ENCODE results near the gene MBOAT7. TPM values are rescaled to one million over a fixed set of nuclear protein-coding genes. Genes with fewer than 3 reads are reported as not detected.
"Not testable (repeated sequence)": the region's sequence is repeated elsewhere in the genome, so short reads cannot be mapped to it uniquely, and the experiment has no call there.

MBOAT7 gene
- total RNA-seq, 2 experiments from 2014 or later: 74.9 to 96.1 TPM

DNA sequence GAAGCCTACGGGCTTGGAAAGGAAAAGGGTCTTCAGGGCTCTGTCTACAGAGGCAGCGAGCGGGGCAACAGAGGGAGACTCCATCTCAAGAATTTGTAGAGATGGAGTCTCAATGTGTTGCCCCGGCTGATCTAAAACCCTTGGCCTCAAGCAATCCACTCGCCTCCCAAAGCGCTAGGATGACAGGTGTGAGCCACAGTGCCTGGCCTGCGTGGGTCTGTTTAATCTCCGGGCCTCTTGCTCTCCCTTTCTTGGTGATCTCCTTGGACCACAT lies 19.3 kb upstream of the MBOAT7 start:
- peak overlapping the region; percentile 65 for H3K27ac Mint-ChIP-seq
- H3K27me3 Mint-ChIP-seq: no peaks in the 10 kb centered on the region
- ChIA-PET POLR2A (interaction anchor here (1.0 to 5.3 kb wide), 4 partner anchors 10 to 72 kb away, joined by 3 to 32 read pairs (median 6); partner anchors contain the start of genes CNOT3, MBOAT7 and TSEN34), CTCF (interaction anchor here (1.3 kb wide), 1 partner anchor 19 kb away, joined by 5 read pairs; the partner anchor contains the start of gene MBOAT7)
- no peaks in the 10 kb centered on the region for H3K9me3 Mint-ChIP-seq (ENCODE audit: low read depth)
- DNase-seq (peak; percentile 39), ATAC-seq (no peak)
- peak overlapping the region; percentile 51 for H3K4me3 Mint-ChIP-seq
- peaks cover 77% of the 10 kb centered on the region for H3K4me1 Mint-ChIP-seq
- intact Hi-C loops (cut with DNase I, micrococcal nuclease): loop anchor here in 1 of 2 experiments (2.0 kb wide), 1 partner anchor 18 kb away; the partner anchor contains the start of gene TSEN34
- peaks cover 56% of the 10 kb centered on the region for H3K36me3 Mint-ChIP-seq (ENCODE audit: low read depth)

DNA sequence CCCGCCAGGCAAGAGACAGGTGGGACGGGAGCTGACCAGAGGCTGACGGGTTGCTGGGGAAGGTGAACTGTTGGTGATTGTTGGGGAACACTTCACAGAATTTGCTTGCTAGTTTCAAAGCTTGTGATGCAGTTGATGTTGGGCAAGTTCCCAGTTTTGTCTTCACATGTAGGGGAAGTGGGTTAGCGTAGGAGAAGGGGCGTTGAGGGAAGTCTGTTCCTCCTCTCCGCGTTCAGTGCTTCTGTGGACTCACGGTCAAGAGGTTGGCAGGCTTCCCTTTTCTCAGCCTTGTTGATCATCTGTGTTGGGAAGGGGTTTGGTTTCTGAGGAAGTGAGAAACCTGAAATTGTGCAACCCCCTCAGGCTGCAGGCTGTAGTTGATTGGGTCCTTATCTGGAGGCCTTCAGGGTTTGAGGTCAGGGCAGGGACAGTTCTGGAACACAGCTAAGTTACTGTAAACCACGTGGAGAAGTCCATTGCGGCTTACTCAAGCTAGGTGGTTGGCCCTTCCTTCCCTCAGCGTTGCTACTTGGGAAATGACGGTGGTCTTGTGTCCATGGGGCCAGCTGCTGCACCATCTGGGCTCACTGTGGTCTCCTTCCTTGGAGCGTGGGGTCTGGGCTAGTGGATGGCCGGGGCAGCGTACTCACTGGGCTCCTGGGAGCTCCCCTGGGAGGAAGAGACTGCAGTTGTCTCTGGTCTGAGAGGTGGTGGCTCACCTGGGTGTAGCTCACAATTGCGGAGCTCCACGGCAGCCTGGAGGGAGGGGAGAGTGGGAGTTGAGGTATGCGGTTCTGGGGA lies 18.8 kb upstream of the MBOAT7 start:
- Mint-ChIP-seq H3K4me1 (peaks cover 82% of the 10 kb centered on the region), H3K4me3 (peak overlapping the region; percentile 51), H3K27me3 (no peaks in the 10 kb centered on the region), H3K9me3 (ENCODE audit: low read depth) (no peaks in the 10 kb centered on the region), H3K36me3 (ENCODE audit: low read depth) (peaks cover 61% of the 10 kb centered on the region), H3K27ac (peak overlapping the region; percentile 65)
- ChIA-PET POLR2A (interaction anchor here (0.6 to 5.3 kb wide), 8 partner anchors 9 to 93 kb away, joined by 3 to 32 read pairs (median 3); partner anchors contain the start of genes CNOT3, LENG1, MBOAT7 and PRPF31), CTCF (interaction anchor here (1.3 kb wide), 1 partner anchor 18 kb away, joined by 5 read pairs; the partner anchor contains the start of gene MBOAT7)
- ATAC-seq (peak; percentile 31), DNase-seq (peak; percentile 77)
- intact Hi-C loops (cut with DNase I, micrococcal nuclease): loop anchor here in 1 of 2 experiments (2.0 kb wide), 1 partner anchor 17 kb away; the partner anchor contains the start of gene TSEN34

DNA sequence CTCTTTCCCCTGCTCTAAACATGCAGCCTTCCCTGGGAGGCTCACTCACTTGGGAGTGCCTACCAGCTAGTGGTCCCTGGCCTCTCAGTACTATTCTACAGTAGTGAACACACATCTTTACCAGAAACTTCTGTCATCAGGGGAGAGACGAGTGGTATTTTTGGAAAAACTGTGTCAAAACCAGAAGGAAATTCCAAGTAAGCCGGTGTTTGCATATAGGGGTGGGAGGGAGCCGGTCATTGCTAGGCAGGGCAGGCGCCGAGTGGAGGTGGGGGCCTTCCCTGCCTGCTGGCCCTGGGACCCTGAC lies 18.2 kb upstream of the MBOAT7 start:
- intact Hi-C loops (cut with DNase I, micrococcal nuclease): no loop called here

DNA sequence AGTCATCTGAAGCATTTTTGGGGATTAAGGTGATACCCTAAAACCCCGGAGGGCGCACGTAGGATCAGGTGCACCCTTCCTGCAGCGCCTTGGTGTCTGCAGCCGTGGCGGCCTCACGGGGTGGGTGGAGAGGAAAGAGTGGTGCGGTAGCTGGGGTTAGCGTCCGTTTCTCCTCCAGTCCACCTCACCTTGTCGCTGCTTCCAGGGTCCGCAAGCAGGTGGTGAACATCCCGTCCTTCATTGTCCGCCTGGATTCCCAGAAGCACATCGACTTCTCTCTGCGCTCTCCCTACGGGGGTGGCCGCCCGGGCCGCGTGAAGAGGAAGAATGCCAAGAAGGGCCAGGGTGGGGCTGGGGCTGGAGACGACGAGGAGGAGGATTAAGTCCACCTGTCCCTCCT lies 17.8 kb upstream of the MBOAT7 start:
- intact Hi-C loops (cut with DNase I, micrococcal nuclease); H3K9me3 Mint-ChIP-seq (ENCODE audit: low read depth); H3K27me3 Mint-ChIP-seq; ATAC-seq: not testable (repeated sequence)
- peak overlapping the region; percentile 51 for H3K4me3 Mint-ChIP-seq
- ChIA-PET CTCF (interaction anchor here (1.3 kb wide), 1 partner anchor 18 kb away, joined by 5 read pairs; the partner anchor contains the start of gene MBOAT7), POLR2A (interaction anchor here (1.1 to 5.3 kb wide), 3 partner anchors 8 to 17 kb away, joined by 4 to 32 read pairs (median 8); partner anchors contain the start of genes MBOAT7 and TSEN34)
- H3K27ac Mint-ChIP-seq: peak overlapping the region; percentile 65
- DNase-seq: peak; percentile 23
- peaks cover 71% of the 10 kb centered on the region for H3K36me3 Mint-ChIP-seq (ENCODE audit: low read depth)
- peaks cover 92% of the 10 kb centered on the region for H3K4me1 Mint-ChIP-seq

More for the DNA sequence above, 18.2 kb upstream of the MBOAT7 start:
- peak overlapping the region; percentile 51 for H3K4me3 Mint-ChIP-seq
- H3K27ac Mint-ChIP-seq: peak overlapping the region; percentile 65
- ChIA-PET CTCF (interaction anchor here (1.3 kb wide), 1 partner anchor 18 kb away, joined by 5 read pairs; the partner anchor contains the start of gene MBOAT7), POLR2A (interaction anchor here (0.6 to 5.3 kb wide), 7 partner anchors 9 to 92 kb away, joined by 3 to 32 read pairs (median 3); partner anchors contain the start of genes LENG1, MBOAT7, PRPF31 and TFPT)
- H3K9me3 Mint-ChIP-seq (ENCODE audit: low read depth): no peaks in the 10 kb centered on the region
- H3K4me1 Mint-ChIP-seq: peaks cover 88% of the 10 kb centered on the region
- peaks cover 67% of the 10 kb centered on the region for H3K36me3 Mint-ChIP-seq (ENCODE audit: low read depth)
- DNase-seq (no peak), ATAC-seq (peak; percentile 18)
- H3K27me3 Mint-ChIP-seq: no peaks in the 10 kb centered on the region

DNA sequence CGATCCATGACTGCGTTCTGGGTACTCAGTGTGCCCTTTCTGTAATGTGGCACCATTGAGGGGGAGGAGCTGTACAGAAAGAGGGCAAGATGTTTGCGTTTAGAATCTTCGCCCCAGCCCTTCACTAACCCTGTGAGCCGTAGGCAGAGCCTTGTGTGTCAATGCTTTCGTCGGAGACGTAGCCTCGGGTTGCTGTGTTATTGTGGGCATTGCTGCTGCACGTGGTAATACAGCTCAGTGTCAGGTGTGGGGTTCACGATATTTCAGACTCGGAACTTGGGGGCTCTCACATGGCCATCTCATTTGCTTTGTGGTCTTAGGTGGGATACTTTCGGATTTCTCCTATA lies 17.4 kb upstream of the MBOAT7 start:
- intact Hi-C loops (cut with DNase I, micrococcal nuclease): no loop called here
- Mint-ChIP-seq H3K27ac (peak overlapping the region; percentile 65), H3K4me3 (peak overlapping the region; percentile 51), H3K36me3 (ENCODE audit: low read depth) (peaks cover 75% of the 10 kb centered on the region), H3K4me1 (peaks cover 93% of the 10 kb centered on the region), H3K27me3 (no peaks in the 10 kb centered on the region), H3K9me3 (ENCODE audit: low read depth) (no peaks in the 10 kb centered on the region)
- peak; percentile 28 for DNase-seq
- ATAC-seq: no peak
- POLR2A ChIA-PET: interaction anchor here (5.3 kb wide), 1 partner anchor 17 kb away, joined by 32 read pairs; the partner anchor contains the start of genes MBOAT7 and TSEN34
- CTCF ChIA-PET: no interaction called here

DNA sequence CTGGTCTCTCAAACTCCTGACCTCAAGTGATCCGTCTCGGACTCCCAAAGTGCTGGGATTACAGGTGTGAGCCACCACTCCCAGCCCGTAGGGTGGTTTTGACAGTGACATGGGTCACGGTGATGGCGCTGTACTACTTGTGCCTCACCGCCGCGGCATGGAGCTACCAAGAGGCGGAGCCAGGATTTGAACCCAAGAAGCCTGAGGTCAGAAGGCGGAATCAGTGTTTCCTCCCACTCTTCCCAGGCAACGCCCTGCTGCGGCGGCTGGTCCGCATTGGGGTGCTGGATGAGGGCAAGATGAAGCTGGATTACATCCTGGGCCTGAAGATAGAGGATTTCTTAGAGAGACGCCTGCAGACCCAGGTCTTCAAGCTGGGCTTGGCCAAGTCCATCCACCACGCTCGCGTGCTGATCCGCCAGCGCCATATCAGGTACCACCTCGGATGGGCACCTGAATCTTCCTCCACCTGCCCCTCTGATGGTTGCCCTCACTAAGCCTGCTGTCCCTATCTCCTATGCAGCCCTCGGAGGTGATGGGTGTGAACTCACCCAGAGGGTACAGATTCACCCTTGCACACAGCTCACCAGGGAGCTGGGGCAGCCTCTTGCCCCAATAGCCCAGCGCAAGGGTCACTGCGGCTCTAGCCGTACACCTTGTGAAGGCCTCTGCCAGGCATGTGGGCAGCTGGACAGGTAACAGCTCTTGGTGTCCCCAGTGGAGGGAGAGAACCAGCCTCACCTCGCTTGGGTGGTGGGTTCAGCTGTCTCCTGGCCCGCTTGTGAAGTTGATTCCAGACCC lies 16.9 kb upstream of the MBOAT7 start:
- ATAC-seq: no peak
- Mint-ChIP-seq H3K27me3 (no peaks in the 10 kb centered on the region), H3K36me3 (ENCODE audit: low read depth) (peaks cover 80% of the 10 kb centered on the region), H3K9me3 (ENCODE audit: low read depth) (no peaks in the 10 kb centered on the region), H3K4me3 (peak overlapping the region; percentile 97), H3K4me1 (peaks cover 91% of the 10 kb centered on the region), H3K27ac (peak overlapping the region; percentile 62)
- intact Hi-C loops (cut with DNase I, micrococcal nuclease): no loop called here
- DNase-seq: no peak
- POLR2A ChIA-PET: interaction anchor here (0.6 to 5.3 kb wide), 2 partner anchors 16 to 23 kb away, joined by 3 to 32 read pairs; partner anchors contain the start of genes MBOAT7 and TSEN34
- CTCF ChIA-PET: interaction anchor here (1.7 kb wide), 1 partner anchor 17 kb away, joined by 5 read pairs; the partner anchor contains the start of gene MBOAT7

DNA sequence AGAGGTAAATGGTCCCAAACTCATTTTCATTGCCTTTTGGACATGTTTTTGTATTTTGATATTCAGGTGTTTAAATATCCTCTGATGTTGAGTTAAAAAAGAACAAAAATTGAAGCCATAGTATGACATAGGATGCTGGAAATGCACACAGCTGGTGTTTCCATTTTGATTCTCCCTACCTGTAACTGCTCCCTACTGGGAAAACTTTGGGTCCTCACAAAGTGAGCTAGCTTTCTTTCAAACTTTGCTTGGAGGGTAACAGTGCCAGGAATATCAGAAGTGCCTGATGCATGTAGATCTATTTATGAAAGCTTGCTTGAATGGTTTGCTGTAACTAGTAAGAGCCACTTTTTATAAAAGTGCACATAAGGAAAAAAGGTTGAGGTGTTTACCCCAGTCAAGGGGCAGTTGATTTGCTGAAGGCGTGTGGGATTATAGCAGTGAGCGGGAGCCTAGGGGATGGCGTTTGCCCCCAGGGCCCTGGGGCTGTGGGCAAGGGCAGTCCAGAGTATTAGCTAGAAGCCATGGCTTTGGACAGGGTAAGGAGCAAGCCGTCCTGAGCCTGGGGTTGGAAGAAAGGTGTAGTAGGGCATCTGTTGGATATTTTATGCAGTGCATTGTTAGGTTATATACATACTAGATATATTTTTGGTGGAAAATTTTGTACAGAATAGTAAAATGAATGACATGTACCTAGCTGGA lies 15.5 kb upstream of the MBOAT7 start:
- ATAC-seq: no peak
- peak overlapping the region; percentile 97 for H3K4me3 Mint-ChIP-seq
- peak overlapping the region; percentile 70 for H3K27ac Mint-ChIP-seq
- DNase-seq: no peak
- peaks cover 78% of the 10 kb centered on the region for H3K4me1 Mint-ChIP-seq
- H3K27me3 Mint-ChIP-seq: no peaks in the 10 kb centered on the region
- ChIA-PET CTCF (interaction anchor here (1.0 to 1.7 kb wide), 2 partner anchors 11 to 15 kb away, joined by 3 to 5 read pairs; partner anchors contain the start of gene MBOAT7), POLR2A (interaction anchor here (0.6 to 5.3 kb wide), 2 partner anchors 15 to 106 kb away, joined by 3 to 32 read pairs; partner anchors contain the start of genes MBOAT7 and TSEN34)
- H3K36me3 Mint-ChIP-seq (ENCODE audit: low read depth): peaks cover 79% of the 10 kb centered on the region
- intact Hi-C loops (cut with DNase I, micrococcal nuclease): loop anchor here (5.0 kb wide), 3 partner anchors 48 to 1052 kb away; partner anchors contain the start of genes LENG1 (in 1 of the 2), PPP6R1 (in 1 of the 2) and ZNF761 (in 1 of the 2)
- H3K9me3 Mint-ChIP-seq (ENCODE audit: low read depth): no peaks in the 10 kb centered on the region

DNA sequence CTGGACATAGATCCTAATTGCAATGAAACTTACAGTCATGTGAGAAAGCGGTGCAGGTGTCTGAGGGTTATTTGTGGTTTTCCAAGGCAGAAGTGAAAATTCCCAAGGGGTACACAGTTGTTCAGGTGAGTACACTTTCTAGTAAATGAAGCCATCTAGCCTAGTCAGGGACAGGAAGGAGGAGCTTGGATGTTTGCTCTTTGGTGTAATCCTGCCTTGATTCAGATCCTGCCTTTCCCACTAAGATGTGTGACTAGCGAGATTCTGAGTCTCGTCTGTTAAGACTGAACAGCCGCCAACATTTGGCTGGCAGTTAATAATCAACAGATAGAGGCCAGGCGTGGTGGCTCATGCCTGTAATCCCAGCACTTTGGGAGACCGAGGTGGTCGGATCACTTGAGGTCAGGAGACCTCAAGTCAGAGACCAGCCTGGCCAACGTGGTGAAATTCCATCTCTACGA lies 13.8 kb upstream of the MBOAT7 start:
- CTCF ChIA-PET: no interaction called here
- H3K27me3 Mint-ChIP-seq: no peaks in the 10 kb centered on the region
- POLR2A ChIA-PET: interaction anchor here (0.9 to 3.8 kb wide), 2 partner anchors 8 to 13 kb away, joined by 3 to 75 read pairs; partner anchors contain the start of genes MBOAT7 and TSEN34
- peaks cover 73% of the 10 kb centered on the region for H3K36me3 Mint-ChIP-seq (ENCODE audit: low read depth)
- peaks cover 67% of the 10 kb centered on the region for H3K4me1 Mint-ChIP-seq
- ATAC-seq: no peak
- intact Hi-C loops (cut with DNase I, micrococcal nuclease): loop anchor here (5.0 kb wide), 3 partner anchors 46 to 1054 kb away; partner anchors contain the start of genes LENG1 (in 1 of the 2), PPP6R1 (in 1 of the 2) and ZNF761 (in 1 of the 2)
- no peaks in the 10 kb centered on the region for H3K9me3 Mint-ChIP-seq (ENCODE audit: low read depth)
- H3K27ac Mint-ChIP-seq: peak overlapping the region; percentile 100
- DNase-seq: no peak
- peak overlapping the region; percentile 97 for H3K4me3 Mint-ChIP-seq

DNA sequence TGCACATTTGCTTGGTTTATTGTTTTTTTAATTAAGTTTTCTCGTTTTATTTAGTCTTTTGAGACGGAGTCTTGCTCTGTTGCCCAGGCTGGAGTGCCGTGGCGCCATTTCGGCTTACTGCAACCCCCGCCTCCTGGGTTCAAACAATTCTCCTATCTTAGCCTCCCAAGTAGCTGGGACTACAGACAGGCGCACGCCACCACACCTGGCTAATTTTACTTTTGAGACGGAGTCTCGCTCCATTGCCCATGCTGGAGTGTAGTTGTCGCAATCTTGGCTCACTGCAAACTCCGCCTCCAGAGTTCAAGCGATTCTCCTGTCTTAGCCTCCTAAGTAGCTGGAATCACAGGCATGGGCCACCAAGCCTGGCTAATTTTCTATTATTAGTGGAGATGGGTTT lies 12.6 kb upstream of the MBOAT7 start:
- H3K4me3 Mint-ChIP-seq: peak overlapping the region; percentile 97
- H3K9me3 Mint-ChIP-seq (ENCODE audit: low read depth): no peaks in the 10 kb centered on the region
- ATAC-seq (no peak), DNase-seq (no peak)
- intact Hi-C loops (cut with DNase I, micrococcal nuclease): loop anchor here (1.0 to 5.0 kb wide), 7 partner anchors 8 to 1055 kb away; partner anchors contain the start of genes CNOT3 (in 1 of the 2), LENG1 (in 1 of the 2), LENG8 (in 1 of the 2) and NDUFA3 (in 1 of the 2)
- peak overlapping the region; percentile 100 for H3K27ac Mint-ChIP-seq
- H3K4me1 Mint-ChIP-seq: peaks cover 55% of the 10 kb centered on the region
- ChIA-PET CTCF (no interaction called here), POLR2A (interaction anchor here (3.8 kb wide), 1 partner anchor 11 kb away, joined by 75 read pairs; the partner anchor contains the start of genes MBOAT7 and TSEN34)
- peaks cover 63% of the 10 kb centered on the region for H3K36me3 Mint-ChIP-seq (ENCODE audit: low read depth)
- no peaks in the 10 kb centered on the region for H3K27me3 Mint-ChIP-seq
